Dermis microvascular lymphatic vessel endothelial cell (primary cell): Measurements from ENCODE around the gene NUAK2. TPM values are rescaled to one million over a fixed set of nuclear protein-coding genes. Genes with fewer than 3 reads are reported as not detected.

Experiments
- DNase-seq, 2 donors: peaks; one replicate each; pipeline versions ENCODE4 v3.0.0 to v3.0.0-alpha.2; 2010; ENCODE audit warnings: low read depth in 2 of 2
- total RNA-seq: library from RNA; depleted of rRNA; stranded (reverse); fragments of >200 nt; gene quantifications from 2 replicates; pipeline ENCODE4 v1.2.1, GENCODE V29; 2014

Gene NUAK2
- total RNA-seq, 1 donor from 2014 or later: 3.1 TPM

DNA sequence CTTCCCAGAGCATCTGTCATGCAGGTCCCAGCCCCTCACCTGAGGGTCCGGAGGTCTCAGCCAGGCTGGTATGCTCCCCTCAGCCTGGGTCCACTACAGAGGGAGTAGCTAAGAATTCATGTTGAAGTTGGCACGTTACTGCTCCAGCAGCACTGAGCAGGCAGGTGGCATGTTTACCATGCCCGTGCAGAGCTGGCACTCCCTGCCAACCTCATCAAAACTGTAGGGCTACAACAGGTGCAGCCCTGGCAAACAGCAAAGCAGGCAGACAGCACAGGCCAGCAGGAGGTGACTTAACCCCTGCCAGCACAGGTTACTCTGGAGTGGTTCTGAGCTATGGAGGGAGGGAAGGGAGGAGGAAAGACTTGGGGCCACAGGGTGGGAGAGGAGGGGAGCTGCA is 46.4 kb downstream of the NUAK2 start:
- no peak for DNase-seq

DNA sequence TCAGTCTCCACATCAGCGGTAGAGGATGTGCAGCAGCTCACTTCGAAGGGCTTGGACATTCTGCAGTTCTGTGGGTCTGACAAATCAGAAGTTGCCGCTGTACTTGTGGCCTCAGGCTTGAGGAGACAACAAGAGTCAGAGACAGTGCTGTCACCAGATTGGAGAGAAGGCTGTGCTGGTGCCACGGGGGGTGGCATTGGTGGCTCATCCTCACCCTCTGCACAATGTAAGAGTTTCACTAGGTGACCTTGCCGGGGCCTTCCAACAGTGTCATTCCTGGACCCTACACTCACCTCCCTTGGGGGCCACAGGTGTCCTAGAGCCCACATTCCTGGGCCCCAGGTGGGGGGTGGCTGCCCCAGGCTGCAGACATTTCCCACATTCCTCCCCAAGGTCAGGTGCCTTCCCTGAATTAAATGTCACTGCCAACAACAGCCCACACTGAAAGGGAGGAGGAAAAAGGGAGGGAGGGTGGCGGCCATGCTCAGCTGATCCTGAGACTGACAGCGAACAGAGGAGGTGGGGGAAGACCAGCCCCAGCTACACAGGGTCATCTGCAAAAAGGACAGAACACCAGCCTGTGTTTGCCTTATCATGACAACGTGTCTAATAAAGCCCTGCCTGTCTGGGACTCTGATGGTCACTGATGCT is 47.4 kb downstream of the NUAK2 start:
- no peak for DNase-seq

DNA sequence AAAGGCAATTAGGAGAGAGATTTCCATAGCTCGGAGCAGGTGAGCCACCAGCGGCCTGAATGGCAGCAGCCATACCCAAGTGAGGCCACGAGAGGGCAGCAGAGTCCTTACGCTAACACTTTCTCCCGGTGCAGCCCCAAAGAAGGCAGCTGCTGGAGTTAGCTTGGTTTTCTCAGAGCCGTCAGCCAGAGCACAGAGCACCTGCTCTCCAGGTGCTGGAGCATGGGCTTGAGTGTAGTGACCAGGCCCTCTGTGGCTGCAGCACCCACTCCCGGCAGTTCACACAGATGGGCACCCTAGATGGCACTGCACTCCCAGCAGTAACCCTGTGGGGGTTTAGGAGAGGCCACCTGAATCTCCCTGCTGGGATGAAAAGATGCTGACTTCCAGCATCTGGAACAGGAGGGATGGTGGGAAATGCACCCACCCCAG is 48.0 kb downstream of the NUAK2 start:
- DNase-seq: peak; percentile 58 to 77

DNA sequence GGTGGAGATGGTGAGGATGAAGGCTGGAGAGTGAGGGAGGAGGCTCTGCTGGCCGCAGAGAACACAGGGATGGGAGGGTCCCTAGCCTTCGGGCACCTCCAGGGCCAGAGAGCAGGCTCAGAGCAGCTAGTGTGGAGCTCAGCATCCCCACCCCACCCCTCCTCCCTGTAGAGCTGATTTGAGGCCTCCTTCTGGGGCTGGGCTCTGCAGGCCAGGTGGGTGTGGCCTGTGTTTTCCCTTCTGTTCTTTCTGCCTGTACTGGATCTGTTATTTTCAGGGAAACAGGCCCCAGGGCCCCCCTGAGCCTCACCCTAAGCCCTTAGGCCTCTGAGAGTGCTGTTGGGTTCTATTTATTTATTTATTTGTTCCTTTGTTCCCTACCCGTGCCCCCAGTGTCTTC is 49.0 kb downstream of the NUAK2 start:
- DNase-seq: no peak

DNA sequence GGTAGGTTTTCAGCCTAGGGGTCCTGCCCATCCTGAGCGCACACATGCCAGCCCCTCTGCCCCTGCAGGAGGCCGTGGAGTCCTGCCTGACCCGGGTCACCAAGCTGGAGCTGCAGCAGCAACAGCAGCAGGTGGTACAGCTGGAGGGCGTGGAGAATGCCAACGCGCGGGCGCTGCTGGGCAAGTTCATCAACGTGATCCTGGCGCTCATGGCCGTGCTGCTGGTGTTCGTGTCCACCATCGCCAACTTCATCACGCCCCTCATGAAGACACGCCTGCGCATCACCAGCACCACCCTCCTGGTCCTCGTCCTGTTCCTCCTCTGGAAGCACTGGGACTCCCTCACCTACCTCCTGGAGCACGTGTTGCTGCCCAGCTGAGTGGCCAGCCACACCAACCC is 49.8 kb downstream of the NUAK2 start:
- DNase-seq: no peak

DNA sequence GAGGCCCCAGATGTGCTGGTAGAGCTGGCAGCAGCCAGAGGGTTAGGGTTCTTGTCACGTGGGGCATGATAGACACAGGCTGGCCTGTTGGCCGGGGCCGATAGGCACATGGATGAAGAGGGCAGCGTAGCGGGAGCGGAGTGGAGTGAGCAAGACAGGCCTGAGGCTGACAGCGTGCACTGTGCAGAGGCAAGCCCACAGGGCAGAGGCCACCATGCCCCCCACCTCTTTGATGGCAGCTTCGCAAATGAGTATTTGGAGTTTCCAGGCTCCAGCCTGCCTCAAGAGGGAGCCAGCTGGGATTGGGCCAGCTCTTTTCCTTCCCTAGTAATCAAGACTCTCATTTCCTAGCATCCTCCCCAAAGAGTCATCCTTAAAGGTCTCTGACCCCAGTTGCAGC is 50.3 kb downstream of the NUAK2 start:
- peak in 1 of 2 donors; percentile 39 for DNase-seq

DNA sequence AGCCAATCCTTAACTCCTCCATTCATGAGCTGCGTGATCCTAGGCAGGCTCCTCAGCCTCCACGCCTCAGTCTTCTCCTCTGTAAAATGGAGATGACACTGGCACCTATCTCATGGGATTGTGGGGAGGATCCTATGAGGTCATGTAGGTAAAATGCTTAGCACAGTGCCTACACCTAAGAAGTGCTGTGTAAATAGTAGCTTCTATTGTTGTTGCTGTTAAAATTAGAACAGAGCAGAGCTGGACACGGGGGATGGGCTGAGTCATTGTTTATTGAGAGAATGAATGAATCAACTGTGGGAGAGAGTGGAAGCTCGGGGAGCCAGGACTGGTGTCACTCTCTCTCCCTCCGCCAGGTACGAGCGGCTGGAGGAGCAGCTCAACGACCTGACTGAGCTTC is 50.8 kb downstream of the NUAK2 start:
- peak; percentile 65 to 73 for DNase-seq

DNA sequence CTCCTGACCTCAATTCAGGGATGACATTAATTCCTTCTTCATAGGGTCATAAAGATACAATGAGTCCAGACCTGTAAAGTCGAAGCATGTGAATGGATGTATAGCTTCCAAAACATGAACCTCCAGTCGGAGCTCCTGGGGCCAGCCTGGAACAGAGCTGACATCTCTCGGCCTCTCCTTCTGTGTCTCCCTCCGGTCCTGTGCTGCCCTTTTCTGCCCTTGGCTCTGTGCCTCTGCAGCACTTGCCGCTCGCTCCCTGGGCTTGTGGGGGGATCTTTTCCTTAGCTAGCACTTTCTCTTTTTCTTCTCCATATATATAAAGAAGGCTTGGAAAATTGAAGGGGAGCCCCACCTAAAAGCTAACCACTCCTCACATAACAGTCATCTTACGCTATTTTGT is 51.3 kb downstream of the NUAK2 start:
- DNase-seq: no peak

DNA sequence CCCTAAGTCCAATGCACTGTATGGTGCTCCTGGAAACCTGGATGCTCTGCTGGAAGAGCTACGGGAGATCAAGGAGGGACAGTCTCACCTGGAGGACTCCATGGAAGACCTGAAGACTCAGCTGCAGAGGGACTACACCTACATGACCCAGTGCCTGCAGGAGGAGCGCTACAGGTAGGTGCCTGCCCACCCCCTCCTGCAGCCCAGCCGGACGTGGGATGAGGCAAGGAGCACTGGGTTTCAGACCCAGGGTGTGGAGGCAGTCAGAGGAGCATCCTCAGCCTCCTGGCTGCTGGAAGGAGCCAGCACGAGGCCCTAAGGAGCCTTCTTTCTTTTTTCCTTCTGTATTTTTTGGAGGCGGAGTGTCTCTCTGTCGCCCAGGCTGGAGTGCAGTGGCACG is 51.8 kb downstream of the NUAK2 start:
- DNase-seq: no peak

DNA sequence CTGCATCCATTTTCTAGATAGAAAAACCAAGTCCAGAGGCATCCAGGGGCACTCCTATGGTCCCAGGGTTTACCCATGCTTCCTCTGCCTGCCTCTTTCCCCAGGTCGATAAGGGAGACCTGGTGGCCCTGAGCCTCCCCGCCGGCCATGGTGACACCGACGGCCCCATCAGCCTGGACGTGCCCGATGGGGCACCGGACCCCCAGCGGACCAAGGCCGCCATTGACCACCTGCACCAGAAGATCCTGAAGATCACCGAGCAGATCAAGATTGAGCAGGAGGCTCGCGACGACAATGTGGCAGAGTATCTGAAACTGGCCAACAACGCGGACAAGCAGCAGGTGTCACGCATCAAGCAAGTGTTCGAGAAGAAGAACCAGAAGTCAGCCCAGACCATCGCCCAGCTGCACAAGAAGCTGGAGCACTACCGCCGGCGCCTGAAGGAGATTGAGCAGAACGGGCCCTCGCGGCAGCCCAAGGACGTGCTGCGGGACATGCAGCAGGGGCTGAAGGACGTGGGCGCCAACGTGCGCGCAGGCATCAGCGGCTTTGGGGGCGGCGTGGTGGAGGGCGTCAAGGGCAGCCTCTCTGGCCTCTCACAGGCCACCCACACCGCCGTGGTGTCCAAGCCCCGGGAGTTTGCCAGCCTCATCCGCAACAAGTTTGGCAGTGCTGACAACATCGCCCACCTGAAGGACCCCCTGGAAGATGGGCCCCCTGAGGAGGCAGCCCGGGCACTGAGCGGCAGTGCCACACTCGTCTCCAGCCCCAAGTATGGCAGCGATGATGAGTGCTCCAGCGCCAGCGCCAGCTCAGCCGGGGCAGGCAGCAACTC is 52.5 kb downstream of the NUAK2 start:
- DNase-seq: no peak

DNA sequence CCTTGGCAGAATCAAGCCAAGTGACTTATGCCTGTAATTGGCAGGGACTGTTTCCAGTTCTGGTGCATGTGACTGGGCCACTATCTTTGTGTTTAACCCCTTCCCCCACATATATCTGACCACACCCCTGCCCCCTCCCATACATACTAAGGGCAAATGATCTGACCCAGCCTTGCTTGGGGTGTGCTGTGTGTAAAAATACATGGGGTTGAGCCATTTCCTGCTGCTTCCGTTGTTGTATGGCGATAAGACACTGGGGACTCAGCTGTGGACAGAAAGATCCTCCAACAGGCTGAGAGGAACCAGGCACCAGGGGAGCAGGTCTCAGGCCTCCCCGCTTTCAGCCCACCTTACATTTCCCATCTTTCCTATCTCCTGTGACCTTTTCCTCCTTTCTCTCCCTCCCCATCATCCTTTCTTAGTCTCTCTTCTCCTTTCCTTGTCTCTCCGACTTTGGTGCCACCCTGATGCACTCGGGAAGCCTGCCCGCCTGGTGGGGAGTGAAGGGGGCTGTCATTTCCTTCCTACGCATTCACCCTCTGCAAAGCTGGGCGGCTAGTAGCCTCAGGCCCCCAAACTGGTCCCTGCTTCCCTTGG is 54.1 kb downstream of the NUAK2 start:
- no peak for DNase-seq

DNA sequence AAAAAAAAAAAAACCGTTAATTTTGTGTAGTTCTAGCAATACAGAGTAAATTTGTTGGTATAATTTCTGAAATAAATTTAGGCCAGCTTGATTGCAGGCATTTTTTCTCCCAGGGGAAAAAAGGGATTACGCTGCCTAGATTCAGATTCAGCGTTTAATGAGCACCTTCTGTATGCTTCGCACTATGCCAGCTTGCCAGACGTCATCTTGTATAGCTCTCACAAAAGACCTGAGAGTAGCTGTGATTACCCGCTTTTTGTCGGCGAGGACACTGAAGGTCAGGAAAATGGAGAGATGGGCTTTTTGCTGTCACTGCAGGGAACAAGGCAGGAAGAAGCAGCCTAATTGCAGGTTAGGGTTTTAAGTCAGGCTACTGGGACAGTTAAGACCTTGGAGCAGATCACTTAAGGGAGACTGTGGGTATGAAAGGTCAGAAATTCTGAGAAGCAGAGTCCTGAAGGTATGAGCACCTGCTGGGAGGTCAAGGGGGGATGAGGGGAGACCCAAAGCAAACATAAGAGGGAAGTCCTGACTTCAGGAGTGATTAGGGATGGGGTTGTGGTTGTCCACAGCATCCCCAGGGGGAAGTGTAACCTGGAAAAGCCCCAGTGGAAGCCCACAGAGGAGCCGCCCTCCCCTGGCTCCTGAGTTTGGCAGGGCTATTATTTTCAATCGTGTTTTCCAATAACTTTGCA is 54.8 kb downstream of the NUAK2 start:
- no peak for DNase-seq

DNA sequence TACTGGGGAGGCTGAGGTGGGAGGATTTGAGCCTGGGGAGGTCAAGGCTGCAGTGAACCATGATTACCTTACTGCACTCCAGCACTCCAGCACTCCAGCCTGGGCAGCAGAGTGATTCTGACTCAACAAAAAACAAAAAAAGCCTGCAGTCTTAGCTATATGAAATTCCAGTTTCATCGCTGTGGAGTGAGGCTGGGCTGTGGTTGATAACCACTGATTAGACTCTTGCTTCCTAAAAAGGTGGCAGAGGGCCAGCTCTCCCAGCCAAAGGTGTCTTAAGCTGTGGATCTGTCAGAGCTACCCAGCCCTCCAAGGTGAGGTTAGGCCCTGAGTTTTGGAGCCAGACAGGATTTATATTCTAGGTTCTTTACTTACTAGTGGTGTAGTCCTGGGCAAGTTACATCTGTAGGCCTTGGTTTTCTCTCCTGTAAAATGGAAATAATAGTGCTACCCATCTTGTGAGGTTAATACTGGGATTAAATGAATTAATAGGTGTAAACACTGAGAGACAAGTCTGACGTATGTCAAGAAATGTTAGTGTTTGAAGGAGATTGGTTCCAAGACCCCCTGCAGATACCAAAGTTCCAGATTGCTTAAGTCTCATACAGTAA is 57.9 kb downstream of the NUAK2 start:
- DNase-seq: no peak

DNA sequence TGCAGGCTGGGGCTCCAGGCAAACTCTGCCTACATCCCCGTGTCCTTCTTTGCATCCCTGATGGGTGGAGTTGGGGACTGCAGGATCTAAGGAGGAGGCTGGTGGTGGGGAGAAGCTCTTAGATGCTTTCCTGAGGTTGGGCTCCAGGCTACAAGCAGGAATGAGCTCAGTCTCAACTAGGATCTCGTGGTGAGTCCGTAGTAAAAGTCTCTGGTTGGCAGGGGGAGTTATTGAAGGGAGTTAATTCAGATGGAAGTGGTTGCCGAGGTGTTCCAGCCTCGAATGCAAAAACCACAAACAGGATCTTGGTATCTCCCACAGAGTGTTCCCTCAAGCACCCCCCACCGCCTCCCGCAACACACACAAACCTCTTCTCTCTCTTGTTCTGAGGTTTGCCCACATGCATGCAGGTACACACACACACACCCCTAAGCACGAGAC is 58.8 kb downstream of the NUAK2 start:
- DNase-seq: no peak

DNA sequence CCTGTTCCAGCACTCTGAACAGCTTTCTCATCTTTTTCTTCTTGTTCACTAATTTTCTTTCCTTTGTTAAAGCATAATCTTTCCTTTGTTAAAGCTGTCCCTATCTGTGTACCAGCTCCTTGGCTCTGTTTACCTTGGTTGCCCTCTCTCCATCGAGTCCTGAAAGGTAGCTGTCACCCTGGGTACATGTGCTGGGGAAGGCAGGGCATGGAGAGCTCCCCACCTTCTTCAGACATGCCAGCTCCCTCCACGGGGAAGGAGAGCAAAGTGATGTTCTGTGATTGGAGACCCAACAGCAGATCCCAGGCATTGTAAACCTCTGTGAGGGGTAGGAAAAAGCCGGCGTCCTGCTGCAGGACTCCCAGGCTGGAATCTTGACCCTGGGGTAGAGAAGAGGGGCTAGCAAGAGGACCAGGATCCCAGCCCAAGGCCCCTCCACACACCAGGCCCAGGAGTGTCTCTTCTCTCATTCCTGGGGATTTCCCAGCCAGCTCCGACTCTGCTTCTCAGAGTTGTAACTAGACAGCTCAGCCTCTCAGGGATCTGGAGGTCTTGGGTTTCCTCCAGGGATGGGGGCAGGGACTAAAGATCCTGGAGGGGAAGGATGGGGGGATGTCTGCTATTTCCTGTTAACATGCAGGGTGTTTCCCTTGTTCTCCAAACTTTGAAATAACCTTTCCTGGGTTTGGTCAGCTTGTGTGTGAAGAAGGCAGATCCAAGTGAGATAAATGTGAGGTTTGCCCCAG is 59.4 kb downstream of the NUAK2 start:
- peak in 1 of 2 donors; percentile 29 for DNase-seq

DNA sequence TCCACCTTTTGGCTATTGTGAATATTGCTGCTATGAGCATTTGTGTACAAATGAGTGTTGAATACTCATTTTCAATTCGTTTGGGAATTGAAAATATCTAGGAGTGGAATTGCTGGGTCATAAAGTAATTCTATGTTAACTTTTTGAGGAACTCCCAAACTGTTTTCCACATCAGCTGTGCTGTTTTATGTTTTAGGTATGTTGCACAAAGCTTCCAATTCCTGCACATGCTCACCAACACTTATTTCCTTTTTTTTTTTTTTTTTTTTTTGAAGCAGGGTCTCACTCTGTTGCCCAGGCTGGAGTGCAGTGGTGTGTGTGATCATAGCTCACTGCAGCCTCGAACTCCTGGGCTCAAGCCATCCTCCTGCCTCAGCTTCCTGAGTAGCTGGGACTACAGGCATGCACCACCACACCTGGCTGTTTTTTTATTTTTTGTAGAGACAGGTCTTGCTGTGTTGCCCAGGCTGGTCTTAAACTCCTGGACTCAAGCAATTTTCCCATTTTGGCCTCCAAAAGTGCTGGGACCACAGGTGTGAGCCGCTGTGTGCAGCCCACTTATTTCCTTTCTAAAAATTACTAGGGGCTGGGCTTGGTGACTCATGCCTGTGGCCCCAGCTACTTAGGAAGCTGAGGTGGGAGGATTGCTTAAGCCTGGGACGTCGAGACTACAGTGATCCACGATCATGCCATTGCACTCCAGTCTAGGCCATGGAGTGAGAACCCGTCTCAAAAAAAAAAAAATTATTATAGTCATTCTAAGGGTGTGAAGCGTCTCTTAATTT is 60.4 kb downstream of the NUAK2 start:
- peak in 1 of 2 donors; percentile 26 for DNase-seq

DNA sequence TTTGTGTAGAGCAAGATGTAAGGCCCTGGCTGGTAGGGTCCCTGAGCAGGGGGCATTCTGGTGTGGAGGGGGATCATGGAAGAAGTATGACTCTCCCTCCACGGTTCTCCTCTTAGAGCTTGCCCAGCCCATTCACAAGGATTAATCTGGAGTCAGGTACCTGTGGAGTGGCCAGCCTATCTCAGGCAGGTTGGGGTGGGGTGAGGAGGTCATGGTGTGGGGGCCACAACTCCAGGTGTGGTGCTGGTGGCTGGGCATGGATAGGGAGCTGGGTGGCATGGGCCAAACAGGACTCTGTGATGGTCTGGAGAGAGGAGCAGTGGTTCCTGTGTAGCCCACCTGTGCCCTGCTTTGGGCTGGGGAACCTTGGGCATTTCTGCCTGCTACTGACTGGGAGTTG is 61.5 kb downstream of the NUAK2 start:
- no peak for DNase-seq

DNA sequence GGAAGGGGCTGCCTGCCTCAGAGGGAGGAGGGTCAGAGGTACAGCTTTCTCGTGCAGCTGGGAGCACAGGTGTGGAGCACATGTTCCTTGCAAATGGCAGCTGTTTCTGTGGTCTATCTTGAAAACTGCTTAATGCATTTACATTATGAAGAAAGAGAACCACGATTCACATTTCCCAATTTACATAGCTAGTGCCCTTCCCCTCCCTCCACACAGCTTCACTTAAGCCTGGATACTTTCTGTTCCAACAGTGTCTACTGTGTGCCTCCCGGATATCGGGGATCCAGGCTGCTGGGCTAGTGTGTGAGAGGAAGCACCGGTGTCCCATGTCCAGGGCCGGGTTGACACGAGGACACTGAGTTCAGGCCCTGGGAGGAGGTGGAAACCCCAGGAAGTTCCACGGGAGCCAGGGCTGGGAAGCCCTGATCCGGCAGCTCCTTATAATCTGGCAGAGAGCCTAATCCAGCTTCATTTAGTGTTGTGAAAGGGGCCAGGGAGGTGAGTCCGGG is 62.2 kb downstream of the NUAK2 start:
- DNase-seq: no peak

DNA sequence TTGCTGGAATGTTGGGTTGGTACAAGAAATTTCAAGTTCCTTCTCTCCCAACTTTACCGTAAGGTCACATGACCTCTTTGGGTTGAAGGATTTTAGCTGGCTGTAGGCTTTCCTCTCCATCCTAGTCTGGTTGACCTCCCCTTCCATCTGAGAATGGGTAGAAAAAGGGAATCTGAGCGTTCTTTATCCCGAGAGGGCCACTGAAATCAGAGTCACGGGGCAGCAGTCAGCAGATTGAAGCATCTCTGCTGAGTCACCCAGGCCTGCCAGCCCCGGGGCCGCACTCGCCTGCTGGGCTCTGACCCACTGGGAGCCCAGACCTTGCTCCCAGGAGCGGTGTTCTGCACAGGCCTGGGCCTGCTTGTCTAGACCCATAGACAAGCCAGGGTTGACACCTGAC is 62.8 kb downstream of the NUAK2 start:
- no peak for DNase-seq

DNA sequence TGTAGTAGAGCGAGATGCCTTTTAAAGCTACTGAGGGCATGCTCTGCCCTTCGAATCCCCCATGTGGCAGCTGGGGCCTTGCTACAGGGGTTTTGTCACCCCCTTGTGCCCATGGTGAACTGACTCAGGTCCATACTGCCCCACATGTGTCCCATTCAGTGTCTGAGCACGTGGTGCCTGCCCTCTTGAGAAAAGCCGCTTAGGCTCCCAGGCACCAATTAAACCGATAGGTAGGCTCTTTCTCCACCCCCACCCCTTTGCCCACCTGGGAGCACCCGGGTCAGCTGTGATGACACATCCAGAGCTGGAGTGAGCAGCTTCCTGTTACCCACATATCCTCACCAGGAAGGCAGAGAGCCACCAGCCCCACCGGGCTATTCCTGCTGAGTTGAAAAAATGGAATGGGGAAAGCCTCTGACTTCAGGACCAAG is 63.3 kb downstream of the NUAK2 start:
- DNase-seq: no peak
